Measurements from ENCODE around the gene CDH13. TPM values are rescaled to one million over a fixed set of nuclear protein-coding genes. Genes with fewer than 3 reads are reported as not detected.

CDH13 gene
- total RNA-seq, 2 experiments from 2014 or later = not detected

GRCh38 chr16:82583422-82583821, 43.3 kb upstream of the CDH13 start:
- Histone ChIP-seq H3K4me2 (ENCODE audit: low read length) (no peak overlapping the region), H3K79me2 (ENCODE audit: insufficient read depth, low read depth, low read length) (no peaks in the 10 kb centered on the region), H4K20me1 (ENCODE audit: insufficient read depth, low read length) (no peaks in the 10 kb centered on the region), H2AFZ (ENCODE audit: low read length) (no peak overlapping the region), H3K9me2 (ENCODE audit: insufficient read depth, low read length) (no peaks in the 10 kb centered on the region), H3K27ac (ENCODE audit: low read depth, low read length, poor library complexity, severe bottlenecking) (no peak overlapping the region), H3K4me1 (ENCODE audit: insufficient read depth, low read length, poor library complexity, severe bottlenecking) (no peaks in the 10 kb centered on the region), H3K9me3 (ENCODE audit: low read length) (no peaks in the 10 kb centered on the region), H3K4me3 (ENCODE audit: low read depth, low read length, poor library complexity, severe bottlenecking) (no peak overlapping the region), H3K36me3 (ENCODE audit: insufficient read depth, low read length) (no peaks in the 10 kb centered on the region)
- CTCF ChIA-PET (ENCODE audit: unreplicated experiment) = no interaction called here
- POLR2A ChIA-PET = no interaction called here
- intact Hi-C loops (cut with micrococcal nuclease; ENCODE audit: unreplicated experiment) = no loop called here
- DNase-seq (ENCODE audit: low spot score) = no peak
- TF ChIP-seq, protein P1, sequence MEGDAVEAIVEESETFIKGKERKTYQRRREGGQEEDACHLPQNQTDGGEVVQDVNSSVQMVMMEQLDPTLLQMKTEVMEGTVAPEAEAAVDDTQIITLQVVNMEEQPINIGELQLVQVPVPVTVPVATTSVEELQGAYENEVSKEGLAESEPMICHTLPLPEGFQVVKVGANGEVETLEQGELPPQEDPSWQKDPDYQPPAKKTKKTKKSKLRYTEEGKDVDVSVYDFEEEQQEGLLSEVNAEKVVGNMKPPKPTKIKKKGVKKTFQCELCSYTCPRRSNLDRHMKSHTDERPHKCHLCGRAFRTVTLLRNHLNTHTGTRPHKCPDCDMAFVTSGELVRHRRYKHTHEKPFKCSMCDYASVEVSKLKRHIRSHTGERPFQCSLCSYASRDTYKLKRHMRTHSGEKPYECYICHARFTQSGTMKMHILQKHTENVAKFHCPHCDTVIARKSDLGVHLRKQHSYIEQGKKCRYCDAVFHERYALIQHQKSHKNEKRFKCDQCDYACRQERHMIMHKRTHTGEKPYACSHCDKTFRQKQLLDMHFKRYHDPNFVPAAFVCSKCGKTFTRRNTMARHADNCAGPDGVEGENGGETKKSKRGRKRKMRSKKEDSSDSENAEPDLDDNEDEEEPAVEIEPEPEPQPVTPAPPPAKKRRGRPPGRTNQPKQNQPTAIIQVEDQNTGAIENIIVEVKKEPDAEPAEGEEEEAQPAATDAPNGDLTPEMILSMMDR (conservative IDR thresholded peaks at IDR 0.05; ENCODE audit: low read length) = no peak
- TF ChIP-seq EZH2phosphoT487 (IDR thresholded peaks at IDR 0.05; ENCODE audit: borderline replicate concordance, low read depth, low read length) = no peak
- BruUV-seq (replicated peaks) = no TSS peak

DNA sequence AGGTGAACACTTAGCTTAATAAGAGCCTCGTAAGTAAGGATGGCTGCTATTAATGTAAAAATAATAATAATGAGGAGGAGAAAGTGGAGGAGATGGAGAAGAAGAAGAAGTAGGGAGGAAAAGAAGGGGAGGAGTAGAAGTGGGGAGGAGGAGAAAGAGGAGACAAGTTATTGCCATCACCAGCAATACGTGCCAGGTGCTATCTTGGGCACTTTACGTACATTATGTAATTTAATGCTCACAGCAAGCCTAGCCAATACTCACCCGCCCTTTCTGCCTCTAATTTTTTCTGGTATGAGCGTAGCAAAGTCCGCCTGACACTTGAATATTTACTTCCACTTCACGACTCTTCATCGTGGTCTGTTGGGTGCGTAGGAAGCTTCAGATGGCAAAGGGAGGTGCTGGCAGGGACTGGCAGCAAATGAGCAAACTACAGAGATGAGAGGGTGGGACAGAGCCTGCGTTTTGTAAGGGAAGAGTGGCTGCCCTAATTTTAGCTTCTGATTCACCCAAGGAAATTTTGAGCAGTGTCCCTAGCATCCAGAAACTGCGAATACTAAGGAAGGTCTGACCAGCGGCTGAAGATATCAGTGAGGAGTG, 42.1 kb upstream of the CDH13 start:
- no peak overlapping the region for H3K4me2 ChIP-seq (ENCODE audit: low read length)
- no peak overlapping the region for H2AFZ ChIP-seq (ENCODE audit: low read length)
- CTCF ChIA-PET (ENCODE audit: unreplicated experiment) = no interaction called here
- no peaks in the 10 kb centered on the region for H3K9me2 ChIP-seq (ENCODE audit: insufficient read depth, low read length)
- H3K36me3 ChIP-seq (ENCODE audit: insufficient read depth, low read length) = no peaks in the 10 kb centered on the region
- BruUV-seq (replicated peaks) = no TSS peak
- no peak for TF ChIP-seq EZH2phosphoT487 (IDR thresholded peaks at IDR 0.05; ENCODE audit: borderline replicate concordance, low read depth, low read length)
- TF ChIP-seq, protein P1 (conservative IDR thresholded peaks at IDR 0.05; ENCODE audit: low read length) = no peak
- no peak overlapping the region for H3K4me3 ChIP-seq (ENCODE audit: low read depth, low read length, poor library complexity, severe bottlenecking)
- no peaks in the 10 kb centered on the region for H3K79me2 ChIP-seq (ENCODE audit: insufficient read depth, low read depth, low read length)
- intact Hi-C loops (cut with micrococcal nuclease; ENCODE audit: unreplicated experiment) = no loop called here
- no peaks in the 10 kb centered on the region for H3K4me1 ChIP-seq (ENCODE audit: insufficient read depth, low read length, poor library complexity, severe bottlenecking)
- DNase-seq (ENCODE audit: low spot score) = no peak
- H3K9me3 ChIP-seq (ENCODE audit: low read length) = no peaks in the 10 kb centered on the region
- H3K27ac ChIP-seq (ENCODE audit: low read depth, low read length, poor library complexity, severe bottlenecking) = no peak overlapping the region
- POLR2A ChIA-PET = no interaction called here
- no peaks in the 10 kb centered on the region for H4K20me1 ChIP-seq (ENCODE audit: insufficient read depth, low read length)

DNA sequence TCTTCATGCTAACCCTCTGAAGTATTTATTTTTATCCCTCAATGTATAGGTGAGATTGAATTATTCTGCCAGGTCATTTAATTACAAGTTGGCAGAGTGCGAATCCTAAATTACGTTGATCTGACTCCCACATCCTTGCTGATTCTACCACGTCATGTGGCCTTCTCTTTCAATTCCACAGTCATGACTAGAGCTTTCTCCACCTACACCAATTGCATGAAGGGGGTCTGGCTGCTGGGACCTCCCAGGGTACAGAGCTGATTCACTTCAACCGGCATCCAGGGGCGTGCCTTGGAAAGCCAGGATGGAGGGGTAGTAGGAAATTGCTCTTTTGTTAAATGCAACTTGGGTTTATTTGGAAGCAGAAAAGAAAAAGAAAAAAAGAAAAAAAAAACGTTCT, 41.1 kb upstream of the CDH13 start:
- BruUV-seq (replicated peaks) = no TSS peak
- H4K20me1 ChIP-seq (ENCODE audit: insufficient read depth, low read length) = no peaks in the 10 kb centered on the region
- no peaks in the 10 kb centered on the region for H3K9me3 ChIP-seq (ENCODE audit: low read length)
- ChIA-PET POLR2A (no interaction called here), CTCF (ENCODE audit: unreplicated experiment) (no interaction called here)
- no peak overlapping the region for H3K4me3 ChIP-seq (ENCODE audit: low read depth, low read length, poor library complexity, severe bottlenecking)
- no peak overlapping the region for H3K27ac ChIP-seq (ENCODE audit: low read depth, low read length, poor library complexity, severe bottlenecking)
- intact Hi-C loops (cut with micrococcal nuclease; ENCODE audit: unreplicated experiment) = no loop called here
- H3K9me2 ChIP-seq (ENCODE audit: insufficient read depth, low read length) = no peaks in the 10 kb centered on the region
- no peak overlapping the region for H3K4me2 ChIP-seq (ENCODE audit: low read length)
- H3K79me2 ChIP-seq (ENCODE audit: insufficient read depth, low read depth, low read length) = no peaks in the 10 kb centered on the region
- no peak for TF ChIP-seq EZH2phosphoT487 (IDR thresholded peaks at IDR 0.05; ENCODE audit: borderline replicate concordance, low read depth, low read length)
- TF ChIP-seq, protein P1 (conservative IDR thresholded peaks at IDR 0.05; ENCODE audit: low read length) = no peak
- no peak overlapping the region for H2AFZ ChIP-seq (ENCODE audit: low read length)
- no peaks in the 10 kb centered on the region for H3K4me1 ChIP-seq (ENCODE audit: insufficient read depth, low read length, poor library complexity, severe bottlenecking)
- DNase-seq (ENCODE audit: low spot score) = no peak
- H3K36me3 ChIP-seq (ENCODE audit: insufficient read depth, low read length) = no peaks in the 10 kb centered on the region

All from OCI-LY7 (cell line).